Hair follicle dermal papilla cell (primary cell): Measurements from ENCODE around the gene PRKD1. TPM values are rescaled to one million over a fixed set of nuclear protein-coding genes. Genes with fewer than 3 reads are reported as not detected.

ENCODE experiments used
- small RNA-seq: library from RNA; depleted of rRNA; stranded (forward); fragments of <200 nt; gene quantifications from one replicate; pipeline ENCODE3, GENCODE V24; 2012
- total RNA-seq: library from RNA; depleted of rRNA; stranded (reverse); fragments of >200 nt; gene quantifications from 2 replicates; pipeline ENCODE4 v1.2.3, GENCODE V29; 2012

Gene PRKD1
- 8.0 and 11.4 TPM in 2 replicates for total RNA-seq

GRCh38 chr14:29927376-29928116, at the start of gene PRKD1:
Gene PRKD1 (minus strand): TSS chr14:29927847.

Small RNA genes within 50 kb of the gene (small RNA-seq; reads per million reads assigned to genes)
- not detected for gene RNU6-1234P
